BE2C (cell line): ENCODE measurements around the gene RAI14.

Experiments
- DNase-seq: peaks from one replicate; pipeline ENCODE4 v3.0.0-alpha.2; 2020
- H3K27me3 ChIP-seq: fragments of 250-450 bp; sonication (Bioruptor Pico); 2 replicates; pipeline ENCODE4 v1.5.1; 2020; ENCODE audit warnings: mild to moderate bottlenecking
- H3K36me3 ChIP-seq: fragments of 250-450 bp; sonication (Bioruptor Pico); 2 replicates; pipeline ENCODE4 v1.5.1; 2020; ENCODE audit warnings: mild to moderate bottlenecking
- H3K4me1 ChIP-seq: fragments of 250-450 bp; sonication (Bioruptor Pico); 2 replicates; pipeline ENCODE4 v1.5.1; 2020
- H3K4me3 ChIP-seq: 2 replicates; pipeline ENCODE4 v1.5.1; 2011; ENCODE audit warnings: low read depth, low read length
- H3K9me3 ChIP-seq: fragments of 250-450 bp; sonication (Bioruptor Pico); 2 replicates; pipeline ENCODE4 v1.5.1; 2020
- TF ChIP-seq, protein P1 (sequence below): IDR thresholded peaks from 2 replicates; pipeline ENCODE4 v1.5.1; 2012; ENCODE audit warnings: mild to moderate bottlenecking, low read depth, low read length

Gene RAI14

GRCh38 chr5:34811706-34812105 lies 155.6 kb downstream of the RAI14 start:
- no peak for DNase-seq
- TF ChIP-seq, protein P1, sequence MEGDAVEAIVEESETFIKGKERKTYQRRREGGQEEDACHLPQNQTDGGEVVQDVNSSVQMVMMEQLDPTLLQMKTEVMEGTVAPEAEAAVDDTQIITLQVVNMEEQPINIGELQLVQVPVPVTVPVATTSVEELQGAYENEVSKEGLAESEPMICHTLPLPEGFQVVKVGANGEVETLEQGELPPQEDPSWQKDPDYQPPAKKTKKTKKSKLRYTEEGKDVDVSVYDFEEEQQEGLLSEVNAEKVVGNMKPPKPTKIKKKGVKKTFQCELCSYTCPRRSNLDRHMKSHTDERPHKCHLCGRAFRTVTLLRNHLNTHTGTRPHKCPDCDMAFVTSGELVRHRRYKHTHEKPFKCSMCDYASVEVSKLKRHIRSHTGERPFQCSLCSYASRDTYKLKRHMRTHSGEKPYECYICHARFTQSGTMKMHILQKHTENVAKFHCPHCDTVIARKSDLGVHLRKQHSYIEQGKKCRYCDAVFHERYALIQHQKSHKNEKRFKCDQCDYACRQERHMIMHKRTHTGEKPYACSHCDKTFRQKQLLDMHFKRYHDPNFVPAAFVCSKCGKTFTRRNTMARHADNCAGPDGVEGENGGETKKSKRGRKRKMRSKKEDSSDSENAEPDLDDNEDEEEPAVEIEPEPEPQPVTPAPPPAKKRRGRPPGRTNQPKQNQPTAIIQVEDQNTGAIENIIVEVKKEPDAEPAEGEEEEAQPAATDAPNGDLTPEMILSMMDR = no peak
- H3K27me3 ChIP-seq = no peaks in the 10 kb centered on the region
- H3K4me3 ChIP-seq = no peak overlapping the region
- H3K9me3 ChIP-seq = no peaks in the 10 kb centered on the region
- no peaks in the 10 kb centered on the region for H3K36me3 ChIP-seq
- no peaks in the 10 kb centered on the region for H3K4me1 ChIP-seq

GRCh38 chr5:34813509-34813908 lies 157.4 kb downstream of the RAI14 start:
- H3K27me3 ChIP-seq = no peaks in the 10 kb centered on the region
- H3K36me3 ChIP-seq = no peaks in the 10 kb centered on the region
- no peak overlapping the region for H3K4me3 ChIP-seq
- no peaks in the 10 kb centered on the region for H3K4me1 ChIP-seq
- no peaks in the 10 kb centered on the region for H3K9me3 ChIP-seq
- TF ChIP-seq, protein P1 = no peak
- DNase-seq = no peak

DNA sequence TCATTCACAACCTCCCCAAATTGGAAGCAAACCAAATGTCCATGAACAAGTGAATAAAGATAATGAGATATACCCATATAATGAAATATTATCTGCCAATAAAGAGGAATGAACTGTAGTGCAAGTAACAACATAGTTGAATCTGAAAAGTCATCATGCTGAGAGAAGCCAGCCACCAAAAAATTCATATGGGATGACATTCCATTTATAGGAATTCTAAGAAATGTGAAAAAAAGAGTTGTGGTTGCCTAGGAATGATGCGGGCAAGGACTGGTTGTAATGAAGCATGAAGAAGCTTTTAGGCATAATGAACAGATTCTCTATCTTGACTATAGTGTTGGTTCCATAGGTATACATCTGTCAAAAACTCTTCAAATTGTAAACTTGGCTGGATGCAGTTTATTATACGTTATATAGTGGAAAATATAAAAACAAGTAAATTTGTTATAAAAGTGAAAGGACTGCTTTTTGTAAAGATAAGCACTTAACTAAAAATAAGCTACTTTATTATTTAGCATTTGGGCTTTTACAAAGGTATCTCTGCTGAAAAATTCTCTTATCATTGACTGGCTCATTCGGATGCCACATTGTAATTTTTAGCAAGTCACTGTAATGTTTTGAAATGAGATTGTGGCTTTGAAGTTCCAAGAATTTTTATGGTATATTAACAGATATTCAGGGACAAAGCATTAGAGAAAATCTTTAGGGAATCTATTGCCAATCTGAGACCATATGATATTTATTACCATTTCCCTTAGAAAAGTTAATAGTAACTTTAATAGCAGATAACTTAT lies 161.6 kb downstream of the RAI14 start:
- no peaks in the 10 kb centered on the region for H3K27me3 ChIP-seq
- TF ChIP-seq, protein P1 = no peak
- DNase-seq = no peak
- H3K9me3 ChIP-seq = no peaks in the 10 kb centered on the region
- H3K4me1 ChIP-seq = no peaks in the 10 kb centered on the region
- no peak overlapping the region for H3K4me3 ChIP-seq
- no peaks in the 10 kb centered on the region for H3K36me3 ChIP-seq

DNA sequence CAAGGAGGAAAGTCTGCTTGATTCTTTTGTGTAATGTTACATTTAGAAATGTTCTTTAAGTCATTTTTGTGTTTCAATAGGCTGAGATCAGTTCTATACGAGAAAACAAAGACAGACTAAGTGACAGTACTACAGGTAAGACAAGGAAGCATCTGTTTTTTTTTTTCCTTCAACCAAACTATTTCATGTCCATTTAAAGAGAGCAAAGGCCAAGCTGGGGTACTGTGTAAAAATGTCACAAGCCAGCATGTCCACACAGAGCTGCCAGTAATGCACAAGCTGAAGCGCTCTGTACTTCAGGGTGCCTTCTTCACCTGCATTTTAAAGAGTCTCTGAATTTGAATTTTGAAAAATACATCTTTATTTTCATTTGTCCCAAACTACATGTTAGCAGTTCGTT lies 162.6 kb downstream of the RAI14 start:
- Histone ChIP-seq H3K9me3 (no peaks in the 10 kb centered on the region), H3K4me3 (no peak overlapping the region), H3K4me1 (no peaks in the 10 kb centered on the region), H3K36me3 (no peaks in the 10 kb centered on the region), H3K27me3 (no peaks in the 10 kb centered on the region)
- no peak for DNase-seq
- TF ChIP-seq, protein P1 = no peak

DNA sequence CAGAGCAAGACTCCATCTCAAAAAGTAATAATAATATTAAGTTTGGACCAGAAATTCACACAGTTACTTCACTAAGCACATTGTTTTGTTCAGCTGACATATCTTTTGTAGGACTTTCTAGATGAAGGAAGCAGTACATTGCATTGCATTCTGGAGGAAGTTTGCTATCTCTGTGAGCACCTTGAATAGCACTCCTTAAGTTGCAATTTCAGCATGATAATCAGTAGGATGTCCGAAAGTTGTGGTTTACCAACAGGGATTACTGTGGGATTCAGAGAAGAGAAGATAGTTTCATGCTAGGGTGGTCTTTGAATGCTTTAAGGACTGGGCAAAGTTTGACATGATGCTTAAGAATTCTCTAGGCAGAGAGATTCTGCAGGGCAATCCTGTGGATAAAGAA lies 164.5 kb downstream of the RAI14 start:
- no peaks in the 10 kb centered on the region for H3K36me3 ChIP-seq
- H3K4me3 ChIP-seq = no peak overlapping the region
- TF ChIP-seq, protein P1 = no peak
- H3K9me3 ChIP-seq = no peaks in the 10 kb centered on the region
- no peaks in the 10 kb centered on the region for H3K4me1 ChIP-seq
- no peaks in the 10 kb centered on the region for H3K27me3 ChIP-seq
- no peak for DNase-seq

DNA sequence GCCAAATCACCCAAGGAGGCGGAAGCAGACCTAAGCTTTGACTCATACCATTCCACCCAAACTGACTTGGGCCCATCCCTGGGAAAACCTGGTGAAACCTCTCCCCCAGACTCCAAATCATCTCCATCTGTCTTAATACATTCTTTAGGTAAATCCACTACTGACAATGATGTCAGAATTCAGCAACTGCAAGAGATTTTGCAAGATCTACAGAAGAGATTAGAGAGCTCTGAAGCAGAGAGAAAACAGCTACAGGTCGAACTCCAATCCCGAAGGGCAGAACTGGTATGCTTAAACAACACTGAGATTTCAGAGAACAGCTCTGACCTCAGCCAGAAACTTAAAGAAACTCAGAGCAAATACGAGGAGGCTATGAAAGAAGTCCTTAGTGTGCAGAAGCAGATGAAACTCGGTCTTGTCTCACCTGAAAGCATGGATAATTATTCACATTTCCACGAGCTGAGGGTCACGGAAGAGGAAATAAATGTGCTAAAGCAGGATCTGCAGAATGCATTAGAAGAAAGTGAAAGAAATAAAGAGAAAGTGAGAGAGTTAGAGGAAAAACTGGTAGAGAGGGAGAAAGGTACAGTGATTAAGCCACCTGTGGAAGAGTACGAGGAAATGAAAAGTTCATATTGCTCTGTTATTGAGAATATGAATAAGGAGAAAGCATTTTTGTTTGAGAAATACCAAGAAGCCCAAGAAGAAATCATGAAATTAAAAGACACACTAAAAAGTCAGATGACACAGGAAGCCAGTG lies 167.0 kb downstream of the RAI14 start:
- Histone ChIP-seq H3K4me3 (no peak overlapping the region), H3K4me1 (no peaks in the 10 kb centered on the region), H3K36me3 (no peaks in the 10 kb centered on the region), H3K27me3 (no peaks in the 10 kb centered on the region), H3K9me3 (no peaks in the 10 kb centered on the region)
- TF ChIP-seq, protein P1 = no peak
- no peak for DNase-seq
